Measurements from ENCODE around the gene FOXN4.

Gene FOXN4

DNA sequence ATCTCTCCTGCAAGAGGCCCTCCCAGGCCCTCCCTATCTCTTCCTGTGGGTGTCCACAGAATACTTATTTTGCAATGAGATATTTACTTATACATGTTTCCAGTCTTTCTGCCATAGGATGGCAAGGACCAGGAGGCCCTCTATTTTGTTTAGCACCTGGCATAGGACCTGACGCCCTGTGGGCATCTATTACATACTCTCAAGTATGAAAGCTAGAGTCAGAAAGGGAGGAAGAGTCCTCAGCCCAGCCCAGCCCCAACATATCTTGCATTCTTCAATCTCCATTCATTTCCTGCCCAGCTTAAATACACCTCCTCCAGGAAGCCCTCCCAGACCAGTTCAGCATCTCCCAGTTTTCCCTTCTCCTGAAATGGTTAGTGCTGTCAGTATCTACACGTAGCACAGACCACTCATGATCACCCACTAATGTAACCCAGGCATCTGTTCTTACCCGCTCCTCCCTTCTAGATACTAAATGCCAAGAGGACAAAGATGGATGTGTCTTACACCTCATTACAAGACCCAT lies 7.4 kb downstream of the FOXN4 start:
- TF ChIP-seq, protein P1, sequence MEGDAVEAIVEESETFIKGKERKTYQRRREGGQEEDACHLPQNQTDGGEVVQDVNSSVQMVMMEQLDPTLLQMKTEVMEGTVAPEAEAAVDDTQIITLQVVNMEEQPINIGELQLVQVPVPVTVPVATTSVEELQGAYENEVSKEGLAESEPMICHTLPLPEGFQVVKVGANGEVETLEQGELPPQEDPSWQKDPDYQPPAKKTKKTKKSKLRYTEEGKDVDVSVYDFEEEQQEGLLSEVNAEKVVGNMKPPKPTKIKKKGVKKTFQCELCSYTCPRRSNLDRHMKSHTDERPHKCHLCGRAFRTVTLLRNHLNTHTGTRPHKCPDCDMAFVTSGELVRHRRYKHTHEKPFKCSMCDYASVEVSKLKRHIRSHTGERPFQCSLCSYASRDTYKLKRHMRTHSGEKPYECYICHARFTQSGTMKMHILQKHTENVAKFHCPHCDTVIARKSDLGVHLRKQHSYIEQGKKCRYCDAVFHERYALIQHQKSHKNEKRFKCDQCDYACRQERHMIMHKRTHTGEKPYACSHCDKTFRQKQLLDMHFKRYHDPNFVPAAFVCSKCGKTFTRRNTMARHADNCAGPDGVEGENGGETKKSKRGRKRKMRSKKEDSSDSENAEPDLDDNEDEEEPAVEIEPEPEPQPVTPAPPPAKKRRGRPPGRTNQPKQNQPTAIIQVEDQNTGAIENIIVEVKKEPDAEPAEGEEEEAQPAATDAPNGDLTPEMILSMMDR (IDR thresholded peaks at IDR 0.05; ENCODE audit: poor library complexity, severe bottlenecking), result no peak
- Histone ChIP-seq H3K4me1 (ENCODE audit: insufficient read depth, poor library complexity, severe bottlenecking) (no peaks in the 10 kb centered on the region), H3K27me3 (ENCODE audit: insufficient read depth, poor library complexity, severe bottlenecking) (peaks cover 15% of the 10 kb centered on the region), H3K36me3 (ENCODE audit: low read depth) (no peaks in the 10 kb centered on the region), H3K4me3 (ENCODE audit: severe bottlenecking) (no peak overlapping the region), H3K9me3 (ENCODE audit: severe bottlenecking) (no peaks in the 10 kb centered on the region), H3K27ac (ENCODE audit: poor library complexity, severe bottlenecking) (no peak overlapping the region)
- DNase-seq (ENCODE audit: low spot score) (no peak), ATAC-seq (ENCODE audit: low read depth) (peak; percentile 53; the same call in 2 of the 3 replicates)

DNA sequence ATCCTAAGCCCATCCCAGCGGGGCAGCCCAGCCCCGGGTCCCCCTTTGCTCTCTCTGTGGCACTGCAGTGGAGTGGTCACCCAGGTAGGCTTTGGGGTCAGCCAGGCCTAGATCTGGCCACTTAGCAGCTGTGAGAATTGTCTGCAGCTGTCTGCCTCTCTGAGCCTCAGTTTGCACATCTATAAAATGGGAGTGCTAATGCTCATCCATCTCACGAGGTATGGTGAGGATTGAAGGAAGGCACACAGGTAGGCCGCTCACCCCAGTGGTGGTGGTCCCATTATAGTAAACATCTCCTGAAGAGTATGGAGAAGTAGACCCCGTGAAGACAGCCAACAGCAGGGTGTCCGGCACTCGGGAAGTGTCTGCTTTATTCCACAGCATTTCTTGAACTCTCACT lies 9.2 kb downstream of the FOXN4 start:
- Histone ChIP-seq H3K4me1 (ENCODE audit: insufficient read depth, poor library complexity, severe bottlenecking) (no peaks in the 10 kb centered on the region), H3K4me3 (ENCODE audit: severe bottlenecking) (no peak overlapping the region), H3K9me3 (ENCODE audit: severe bottlenecking) (no peaks in the 10 kb centered on the region), H3K27ac (ENCODE audit: poor library complexity, severe bottlenecking) (no peak overlapping the region), H3K36me3 (ENCODE audit: low read depth) (no peaks in the 10 kb centered on the region), H3K27me3 (ENCODE audit: insufficient read depth, poor library complexity, severe bottlenecking) (peaks cover 4% of the 10 kb centered on the region)
- TF ChIP-seq, protein P1 (IDR thresholded peaks at IDR 0.05; ENCODE audit: poor library complexity, severe bottlenecking), result no peak
- DNase-seq (ENCODE audit: low spot score), result no peak
- no peak for ATAC-seq (ENCODE audit: low read depth)

DNA sequence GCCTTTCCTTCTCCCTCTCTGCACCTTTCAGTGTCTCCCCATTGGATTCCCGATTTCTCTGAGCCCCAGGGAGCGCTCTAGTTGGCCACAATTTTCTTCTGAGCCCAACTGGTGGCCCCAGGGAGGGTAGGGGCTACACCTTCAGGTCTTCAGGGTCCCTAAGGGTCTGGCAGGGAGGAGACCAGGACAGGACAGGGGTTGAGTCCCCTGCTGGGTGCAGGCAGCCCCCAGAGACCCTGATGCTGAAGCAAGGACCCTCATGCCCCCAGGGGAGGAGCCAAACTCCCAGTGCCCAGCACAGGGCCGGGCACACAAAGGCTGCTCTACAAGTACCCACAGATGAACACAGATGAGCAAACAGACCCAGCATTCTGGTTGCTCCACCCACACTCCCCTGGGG lies 12.7 kb downstream of the FOXN4 start:
- no peak overlapping the region for H3K27ac ChIP-seq (ENCODE audit: poor library complexity, severe bottlenecking)
- H3K4me3 ChIP-seq (ENCODE audit: severe bottlenecking), result no peak overlapping the region
- no peaks in the 10 kb centered on the region for H3K9me3 ChIP-seq (ENCODE audit: severe bottlenecking)
- ATAC-seq (ENCODE audit: low read depth) (no peak), DNase-seq (ENCODE audit: low spot score) (no peak)
- TF ChIP-seq, protein P1 (IDR thresholded peaks at IDR 0.05; ENCODE audit: poor library complexity, severe bottlenecking), result no peak
- H3K36me3 ChIP-seq (ENCODE audit: low read depth), result no peaks in the 10 kb centered on the region
- no peaks in the 10 kb centered on the region for H3K4me1 ChIP-seq (ENCODE audit: insufficient read depth, poor library complexity, severe bottlenecking)
- peaks cover 6% of the 10 kb centered on the region for H3K27me3 ChIP-seq (ENCODE audit: insufficient read depth, poor library complexity, severe bottlenecking)

DNA sequence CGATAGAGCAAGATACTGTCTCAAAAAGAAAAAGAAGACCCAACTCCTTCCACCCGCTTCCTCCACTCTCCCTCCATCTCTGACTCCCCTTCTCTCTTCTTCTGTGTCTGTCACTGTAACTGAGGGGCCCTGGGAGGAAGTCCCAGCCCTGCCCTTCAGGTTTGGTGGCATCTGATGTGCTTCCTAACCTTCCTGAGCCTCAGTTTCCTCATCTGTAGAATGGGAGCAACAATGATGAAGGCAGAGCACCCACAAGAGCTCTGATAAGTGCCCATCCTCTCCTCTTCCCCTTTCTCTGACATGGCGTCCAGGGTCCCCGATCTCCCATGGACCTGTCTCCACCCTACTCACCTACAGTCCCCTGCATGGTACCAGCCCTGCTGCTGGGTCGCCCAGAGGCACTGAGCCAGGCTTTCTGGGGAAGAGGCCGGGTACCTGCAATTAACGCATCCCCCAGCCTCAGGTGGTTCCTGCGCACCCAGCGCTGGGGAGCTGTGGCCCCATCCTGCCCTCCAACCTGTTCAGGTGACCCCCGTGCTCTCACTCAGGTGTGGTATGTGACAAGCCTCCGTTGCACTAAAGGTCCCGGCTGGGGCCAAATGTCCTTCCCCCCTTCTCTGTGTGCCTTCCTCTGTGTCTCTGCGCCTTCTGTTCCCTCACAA lies 13.2 kb downstream of the FOXN4 start:
- H3K4me3 ChIP-seq (ENCODE audit: severe bottlenecking), result no peak overlapping the region
- no peaks in the 10 kb centered on the region for H3K36me3 ChIP-seq (ENCODE audit: low read depth)
- H3K9me3 ChIP-seq (ENCODE audit: severe bottlenecking), result no peaks in the 10 kb centered on the region
- DNase-seq (ENCODE audit: low spot score) (peak; percentile 6), ATAC-seq (ENCODE audit: low read depth) (no peak)
- no peak overlapping the region for H3K27ac ChIP-seq (ENCODE audit: poor library complexity, severe bottlenecking)
- TF ChIP-seq, protein P1 (IDR thresholded peaks at IDR 0.05; ENCODE audit: poor library complexity, severe bottlenecking), result no peak
- H3K4me1 ChIP-seq (ENCODE audit: insufficient read depth, poor library complexity, severe bottlenecking), result no peaks in the 10 kb centered on the region
- peaks cover 6% of the 10 kb centered on the region for H3K27me3 ChIP-seq (ENCODE audit: insufficient read depth, poor library complexity, severe bottlenecking)

DNA sequence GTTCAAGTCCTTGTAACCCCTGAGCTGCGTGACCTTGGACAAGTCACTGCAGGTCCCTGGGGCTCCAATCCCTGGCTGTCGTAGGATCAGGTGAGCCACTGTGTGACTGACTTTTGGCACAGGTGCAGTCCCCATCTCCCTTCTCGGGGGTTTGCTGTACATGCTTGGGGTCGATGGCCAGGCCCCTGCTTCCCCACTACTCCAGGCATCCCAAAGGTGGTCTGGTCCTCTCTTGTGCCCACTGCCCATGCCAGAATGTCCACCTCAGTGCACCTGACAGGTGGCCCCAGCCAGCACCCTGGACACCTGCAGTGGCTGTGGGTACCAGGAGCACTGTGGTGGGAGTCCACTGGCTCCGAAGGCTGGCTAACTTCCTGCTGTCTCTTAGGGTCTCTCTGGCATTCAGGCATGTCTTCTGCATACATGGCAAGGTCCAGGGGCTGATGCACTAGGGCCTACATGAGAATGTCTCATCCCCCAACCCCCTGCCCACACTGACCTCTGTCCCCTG lies 14.7 kb downstream of the FOXN4 start:
- H3K36me3 ChIP-seq (ENCODE audit: low read depth), result no peaks in the 10 kb centered on the region
- H3K9me3 ChIP-seq (ENCODE audit: severe bottlenecking), result no peaks in the 10 kb centered on the region
- H3K4me1 ChIP-seq (ENCODE audit: insufficient read depth, poor library complexity, severe bottlenecking), result no peaks in the 10 kb centered on the region
- TF ChIP-seq, protein P1 (IDR thresholded peaks at IDR 0.05; ENCODE audit: poor library complexity, severe bottlenecking), result no peak
- H3K4me3 ChIP-seq (ENCODE audit: severe bottlenecking), result no peak overlapping the region
- H3K27me3 ChIP-seq (ENCODE audit: insufficient read depth, poor library complexity, severe bottlenecking), result peaks cover 6% of the 10 kb centered on the region
- no peak for ATAC-seq (ENCODE audit: low read depth)
- DNase-seq (ENCODE audit: low spot score), result no peak
- no peak overlapping the region for H3K27ac ChIP-seq (ENCODE audit: poor library complexity, severe bottlenecking)

Data from RWPE2 (cell line).